Mammary epithelial cell (primary cell): ENCODE results near the gene LARGE1.

Experiments used
- CTCF ChIP-seq, 2 donors: IDR thresholded peaks in 1 of 2; conservative IDR thresholded peaks in 1 of 2; 2 replicates each; pipeline ENCODE4 v1.5.1; 2011 to 2012; ENCODE audit warnings: inconsistent platforms in 2 of 2, low read length in 2 of 2, mild to moderate bottlenecking in 2 of 2, control low read depth in 1 of 2, low read depth in 1 of 2; ENCODE audit not compliant: insufficient read depth in 1 of 2; ENCODE audit errors: extremely low read depth in 1 of 2
- EZH2 ChIP-seq: IDR thresholded peaks from 2 replicates; pipeline ENCODE4 v1.6.1; 2012; ENCODE audit warnings: low read length, inconsistent platforms, borderline replicate concordance

GRCh38 chr22:33883961-33884808, 36.1 kb downstream of the LARGE1 start:
- TF ChIP-seq CTCF (conservative IDR thresholded peaks at IDR 0.05 in 1 of 2, IDR thresholded peaks at IDR 0.05 in 1 of 2; ENCODE audit: extremely low read depth in 1 of 2, insufficient read depth in 1 of 2, low read depth in 1 of 2, low read length in 2 of 2) (no peak), EZH2 (no peak)
